HG03066 (cell line): ENCODE data around the gene VCY.
"Not testable (repeated sequence)": the region's sequence is repeated elsewhere in the genome, so short reads cannot be mapped to it uniquely, and the experiment has no call there.

Experiments used
- ATAC-seq: cut with Tn5 transposase; IDR thresholded peaks from one replicate; pipeline ENCODE4 v1.9.1; 2021; ENCODE audit warnings: low read depth; ENCODE audit not compliant: unreplicated experiment

The VCY gene

GRCh38 chrY:13986373-13986772, at the start of gene VCY:
Gene VCY (minus strand): TSS chrY:13986473. CDS start chrY:13986440, 33 bp downstream.
- not testable (repeated sequence) for ATAC-seq

GRCh38 chrY:14030395-14030794, 44.1 kb upstream of the VCY start:
- ATAC-seq: not testable (repeated sequence)

DNA sequence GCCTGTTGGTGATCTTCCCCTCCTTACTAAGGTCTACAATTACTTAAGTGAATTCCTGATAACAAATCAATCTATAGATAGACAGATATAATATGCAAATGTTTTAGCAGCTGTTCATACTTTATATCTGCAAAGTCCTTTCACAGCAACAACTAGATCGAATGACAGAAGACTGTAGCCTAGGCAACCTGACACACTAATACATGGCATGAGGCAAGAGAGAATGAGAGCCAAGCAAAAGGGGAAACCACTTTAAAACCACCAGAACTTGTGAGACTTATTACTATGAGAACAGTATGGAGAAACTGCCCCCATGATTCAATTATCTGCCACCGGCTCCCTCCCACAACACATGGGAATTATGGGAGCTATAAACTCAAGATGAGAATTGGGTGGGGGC, 25.6 kb upstream of the VCY start:
- ATAC-seq: not testable (repeated sequence)

DNA sequence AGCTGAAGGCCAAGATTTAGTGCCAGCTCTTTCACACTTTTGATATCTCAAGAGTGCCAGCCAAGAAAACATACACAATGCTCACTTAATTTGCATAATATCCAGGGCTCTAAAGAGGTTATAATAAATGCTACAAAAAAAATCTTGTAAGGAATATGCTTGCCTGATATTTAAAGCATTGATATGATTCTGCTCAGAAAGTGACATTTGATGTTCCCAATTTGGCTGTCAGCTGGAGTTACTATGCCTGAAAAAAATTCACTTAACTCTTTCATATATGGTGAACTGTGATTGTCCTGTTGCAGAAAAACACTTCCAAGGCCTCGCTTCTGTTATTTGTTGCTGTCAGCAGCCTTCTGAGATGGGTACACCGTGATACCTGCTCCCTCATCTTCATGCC, 43.9 kb downstream of the VCY start:
- ATAC-seq: not testable (repeated sequence)
